ENCODE measurements around the gene MX2.
"Not testable (repeated sequence)": the region's sequence is repeated elsewhere in the genome, so short reads cannot be mapped to it uniquely, and the experiment has no call there.

Gene MX2

GRCh38 chr21:41419921-41420862 lies 58.4 kb downstream of the MX2 start:
- peak; percentile 76 for DNase-seq (ENCODE audit: low read depth)
- TF ChIP-seq MAX (IDR thresholded peaks at IDR 0.05; ENCODE audit: low read depth, low read length) (no peak), POLR2A (IDR thresholded peaks at IDR 0.05; ENCODE audit: extremely low read depth, insufficient read length) (no peak), MYC (IDR thresholded peaks at IDR 0.05; ENCODE audit: low read depth, low read length) (no peak), CTCF (IDR thresholded peaks at IDR 0.05; ENCODE audit: low read depth, low read length) (no peak)
- peak overlapping the region; percentile 60 for H3K4me3 ChIP-seq (ENCODE audit: low read depth, low read length)

GRCh38 chr21:41420998-41421397 lies 59.2 kb downstream of the MX2 start:
- not testable (repeated sequence) for H3K4me3 ChIP-seq (ENCODE audit: low read depth, low read length); DNase-seq (ENCODE audit: low read depth)

GRCh38 chr21:41422546-41423304 lies 60.9 kb downstream of the MX2 start:
- no peak for TF ChIP-seq CTCF (IDR thresholded peaks at IDR 0.05; ENCODE audit: low read depth, low read length)
- TF ChIP-seq MAX (IDR thresholded peaks at IDR 0.05; ENCODE audit: low read depth, low read length), result no peak
- TF ChIP-seq POLR2A (IDR thresholded peaks at IDR 0.05; ENCODE audit: extremely low read depth, insufficient read length), result no peak
- no peak for TF ChIP-seq MYC (IDR thresholded peaks at IDR 0.05; ENCODE audit: low read depth, low read length)
- no peak for DNase-seq (ENCODE audit: low read depth)
- no peak overlapping the region for H3K4me3 ChIP-seq (ENCODE audit: low read depth, low read length)

GRCh38 chr21:41423305-41423636 lies 61.4 kb downstream of the MX2 start:
- peak; percentile 11 for DNase-seq (ENCODE audit: low read depth)
- H3K4me3 ChIP-seq (ENCODE audit: low read depth, low read length), result not testable (repeated sequence)

GRCh38 chr21:41425588-41425953 lies 63.7 kb downstream of the MX2 start:
- no peak overlapping the region for H3K4me3 ChIP-seq (ENCODE audit: low read depth, low read length)
- no peak for TF ChIP-seq MYC (IDR thresholded peaks at IDR 0.05; ENCODE audit: low read depth, low read length)
- no peak for TF ChIP-seq POLR2A (IDR thresholded peaks at IDR 0.05; ENCODE audit: extremely low read depth, insufficient read length)
- no peak for TF ChIP-seq MAX (IDR thresholded peaks at IDR 0.05; ENCODE audit: low read depth, low read length)

GRCh38 chr21:41425954-41426675 lies 64.3 kb downstream of the MX2 start, which contains the start of gene MX1:
TSS of gene MX1 (plus strand) at chr21:41426239. CDS start at chr21:41432071, 5,832 bp downstream.
- DNase-seq (ENCODE audit: low read depth), result no peak
- no peak within 1 kb of the TSS for H3K4me3 ChIP-seq (ENCODE audit: low read depth, low read length)
- TF ChIP-seq MYC (IDR thresholded peaks at IDR 0.05; ENCODE audit: low read depth, low read length), result no peak
- TF ChIP-seq MAX (IDR thresholded peaks at IDR 0.05; ENCODE audit: low read depth, low read length), result no peak
- TF ChIP-seq CTCF (IDR thresholded peaks at IDR 0.05; ENCODE audit: low read depth, low read length), result no peak
- TF ChIP-seq POLR2A (IDR thresholded peaks at IDR 0.05; ENCODE audit: extremely low read depth, insufficient read length), result no peak

More at GRCh38 chr21:41425588-41425953, 63.7 kb downstream of the MX2 start:
- no peak for DNase-seq (ENCODE audit: low read depth)
